WTC11 (cell line): Measurements from ENCODE around the gene CCDC149.

Source experiments
- AFF4 ChIP-seq: sonication (generic); formaldehyde crosslinking; IDR thresholded peaks from 2 replicates; pipeline ENCODE4 v1.8.1; 2023; ENCODE audit warnings: mild to moderate bottlenecking, missing genetic modification reagents, borderline replicate concordance
- CBFB ChIP-seq: sonication (generic); formaldehyde crosslinking; IDR thresholded peaks from 2 replicates; pipeline ENCODE4 v1.8.1; 2022; ENCODE audit warnings: mild to moderate bottlenecking, low read depth, missing genetic modification reagents
- FOXJ3 ChIP-seq: sonication (generic); formaldehyde crosslinking; IDR thresholded peaks from 2 replicates; pipeline ENCODE4 v1.9.0; 2021; ENCODE audit warnings: missing genetic modification reagents, mild to moderate bottlenecking, borderline replicate concordance
- JUN ChIP-seq: sonication (generic); formaldehyde crosslinking; IDR thresholded peaks from 2 replicates; pipeline ENCODE4 v1.8.0; 2023; ENCODE audit warnings: mild to moderate bottlenecking, missing genetic modification reagents
- KAT7 ChIP-seq: sonication (generic); formaldehyde crosslinking; IDR thresholded peaks from 2 replicates; pipeline ENCODE4 v1.8.1; 2023; ENCODE audit warnings: missing genetic modification reagents, mild to moderate bottlenecking, borderline replicate concordance
- NR2C2 ChIP-seq: sonication (generic); formaldehyde crosslinking; IDR thresholded peaks from 2 replicates; pipeline ENCODE4 v1.8.0; 2022; ENCODE audit warnings: mild to moderate bottlenecking, missing genetic modification reagents
- ZNF532 ChIP-seq: fragments of 250-450 bp; sonication (Bioruptor Pico); IDR thresholded peaks from 2 replicates; pipeline ENCODE4 v1.9.0; 2021; ENCODE audit warnings: mild to moderate bottlenecking, borderline replicate concordance
- TF ChIP-seq, protein P1 (sequence below): fragments of 200-600 bp; IDR thresholded peaks from 2 replicates; pipeline ENCODE4 v1.8.0; 2022; ENCODE audit warnings: antibody characterized with exemption
- TF ChIP-seq, protein P2 (sequence below): sonication (generic); formaldehyde crosslinking; conservative IDR thresholded peaks from 2 replicates; pipeline ENCODE4 v1.8.1; 2022; ENCODE audit warnings: mild to moderate bottlenecking, missing genetic modification reagents
- TF ChIP-seq, protein P3 (sequence below): sonication (generic); formaldehyde crosslinking; IDR thresholded peaks from 2 replicates; pipeline ENCODE4 v1.8.1; 2023; ENCODE audit warnings: mild to moderate bottlenecking, missing genetic modification reagents
- TF ChIP-seq, protein P4 (sequence below): sonication (generic); formaldehyde crosslinking; IDR thresholded peaks from 2 replicates; pipeline ENCODE4 v1.8.0; 2022; ENCODE audit warnings: mild to moderate bottlenecking, missing genetic modification reagents
- TF ChIP-seq, protein P5 (sequence below): fragments of 250-450 bp; sonication (Bioruptor Pico); IDR thresholded peaks from 2 replicates; pipeline ENCODE4 v1.9.0; 2021; ENCODE audit warnings: mild to moderate bottlenecking

DNA sequence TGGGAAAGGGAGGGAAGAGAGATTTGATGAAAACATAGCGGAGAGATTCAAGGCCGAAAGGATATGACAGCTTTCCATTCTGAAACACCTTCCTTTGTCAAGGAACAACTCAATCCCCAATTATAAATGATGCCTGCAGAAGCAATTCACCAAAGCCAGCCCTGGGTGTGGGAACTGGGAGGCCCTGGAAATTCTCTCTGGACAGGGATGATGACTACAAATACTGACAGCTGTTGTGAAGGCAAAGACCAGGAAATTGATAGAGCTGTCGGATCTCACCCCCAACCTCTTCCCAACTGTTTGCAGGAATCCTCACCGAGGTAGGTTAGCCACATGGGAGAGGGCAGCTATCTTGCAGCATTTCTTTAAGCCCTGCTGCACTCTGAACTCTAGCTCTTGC lies 54.3 kb downstream of the CCDC149 start:
- TF ChIP-seq ZNF532 (CRISPR knock-in tag), result no peak
- TF ChIP-seq, protein P1, sequence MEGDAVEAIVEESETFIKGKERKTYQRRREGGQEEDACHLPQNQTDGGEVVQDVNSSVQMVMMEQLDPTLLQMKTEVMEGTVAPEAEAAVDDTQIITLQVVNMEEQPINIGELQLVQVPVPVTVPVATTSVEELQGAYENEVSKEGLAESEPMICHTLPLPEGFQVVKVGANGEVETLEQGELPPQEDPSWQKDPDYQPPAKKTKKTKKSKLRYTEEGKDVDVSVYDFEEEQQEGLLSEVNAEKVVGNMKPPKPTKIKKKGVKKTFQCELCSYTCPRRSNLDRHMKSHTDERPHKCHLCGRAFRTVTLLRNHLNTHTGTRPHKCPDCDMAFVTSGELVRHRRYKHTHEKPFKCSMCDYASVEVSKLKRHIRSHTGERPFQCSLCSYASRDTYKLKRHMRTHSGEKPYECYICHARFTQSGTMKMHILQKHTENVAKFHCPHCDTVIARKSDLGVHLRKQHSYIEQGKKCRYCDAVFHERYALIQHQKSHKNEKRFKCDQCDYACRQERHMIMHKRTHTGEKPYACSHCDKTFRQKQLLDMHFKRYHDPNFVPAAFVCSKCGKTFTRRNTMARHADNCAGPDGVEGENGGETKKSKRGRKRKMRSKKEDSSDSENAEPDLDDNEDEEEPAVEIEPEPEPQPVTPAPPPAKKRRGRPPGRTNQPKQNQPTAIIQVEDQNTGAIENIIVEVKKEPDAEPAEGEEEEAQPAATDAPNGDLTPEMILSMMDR, result no peak
- TF ChIP-seq, protein P2, sequence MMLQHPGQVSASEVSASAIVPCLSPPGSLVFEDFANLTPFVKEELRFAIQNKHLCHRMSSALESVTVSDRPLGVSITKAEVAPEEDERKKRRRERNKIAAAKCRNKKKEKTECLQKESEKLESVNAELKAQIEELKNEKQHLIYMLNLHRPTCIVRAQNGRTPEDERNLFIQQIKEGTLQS, result no peak
- TF ChIP-seq, protein P3, sequence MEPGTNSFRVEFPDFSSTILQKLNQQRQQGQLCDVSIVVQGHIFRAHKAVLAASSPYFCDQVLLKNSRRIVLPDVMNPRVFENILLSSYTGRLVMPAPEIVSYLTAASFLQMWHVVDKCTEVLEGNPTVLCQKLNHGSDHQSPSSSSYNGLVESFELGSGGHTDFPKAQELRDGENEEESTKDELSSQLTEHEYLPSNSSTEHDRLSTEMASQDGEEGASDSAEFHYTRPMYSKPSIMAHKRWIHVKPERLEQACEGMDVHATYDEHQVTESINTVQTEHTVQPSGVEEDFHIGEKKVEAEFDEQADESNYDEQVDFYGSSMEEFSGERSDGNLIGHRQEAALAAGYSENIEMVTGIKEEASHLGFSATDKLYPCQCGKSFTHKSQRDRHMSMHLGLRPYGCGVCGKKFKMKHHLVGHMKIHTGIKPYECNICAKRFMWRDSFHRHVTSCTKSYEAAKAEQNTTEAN, result no peak
- TF ChIP-seq JUN (CRISPR knock-in tag), result no peak
- TF ChIP-seq FOXJ3 (CRISPR knock-in tag), result no peak
- TF ChIP-seq NR2C2 (CRISPR knock-in tag), result no peak
- TF ChIP-seq AFF4 (CRISPR knock-in tag), result no peak
- no peak for TF ChIP-seq KAT7
- TF ChIP-seq, protein P4, sequence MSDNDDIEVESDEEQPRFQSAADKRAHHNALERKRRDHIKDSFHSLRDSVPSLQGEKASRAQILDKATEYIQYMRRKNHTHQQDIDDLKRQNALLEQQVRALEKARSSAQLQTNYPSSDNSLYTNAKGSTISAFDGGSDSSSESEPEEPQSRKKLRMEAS (CRISPR knock-in tag), result no peak
- TF ChIP-seq, protein P5, sequence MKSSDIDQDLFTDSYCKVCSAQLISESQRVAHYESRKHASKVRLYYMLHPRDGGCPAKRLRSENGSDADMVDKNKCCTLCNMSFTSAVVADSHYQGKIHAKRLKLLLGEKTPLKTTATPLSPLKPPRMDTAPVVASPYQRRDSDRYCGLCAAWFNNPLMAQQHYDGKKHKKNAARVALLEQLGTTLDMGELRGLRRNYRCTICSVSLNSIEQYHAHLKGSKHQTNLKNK (CRISPR knock-in tag), result no peak
- no peak for TF ChIP-seq CBFB (CRISPR knock-in tag)
